Left lung (tissue), 10 donors: ENCODE results near the gene ZFHX3. TPM values are rescaled to one million over a fixed set of nuclear protein-coding genes. Genes with fewer than 3 reads are reported as not detected.

Experiments used
- ATAC-seq: fragments of 200-7000 bp; cut with Tn5 transposase; one replicate; pipeline ENCODE4 v1.9.1; 2020; ENCODE audit warnings: moderate library complexity
- DNase-seq, 4 donors: peaks; one replicate each; pipeline ENCODE4 v3.0.0-alpha.2; 2013 to 2020
- H3K27ac ChIP-seq, 2 donors: fragments of 200-600 bp; sonication (generic) in 1 of 2; one replicate each; pipeline versions ENCODE4 v1.5.0 to v1.8.0; 2020 to 2021
- H3K27me3 ChIP-seq, 2 donors: fragments of 200-600 bp; sonication (generic) in 1 of 2; one replicate each; pipeline versions ENCODE4 v1.5.0 to v1.8.0; 2020 to 2021
- H3K36me3 ChIP-seq, 2 donors: fragments of 200-600 bp; sonication (generic) in 1 of 2; one replicate each; pipeline versions ENCODE4 v1.5.0 to v1.8.0; 2020 to 2021
- H3K4me1 ChIP-seq, 2 donors: fragments of 200-600 bp; one replicate each; pipeline ENCODE4 v1.8.0; 2021
- H3K4me3 ChIP-seq, 2 donors: fragments of 200-600 bp; sonication (generic) in 1 of 2; one replicate each; pipeline versions ENCODE4 v1.5.0 to v1.8.0; 2020 to 2021; ENCODE audit warnings: mild to moderate bottlenecking in 1 of 2
- H3K9me3 ChIP-seq, 2 donors: fragments of 200-600 bp; sonication (generic) in 1 of 2; one replicate each; pipeline versions ENCODE4 v1.5.0 to v1.8.0; 2020 to 2021
- intact Hi-C, 2 donors: fragments of 100-400 bp; cut with DNase I; formaldehyde crosslinking; loops; one replicate each; pipeline versions ENCODE4 v1.11.2 to v1.14.2; 2022
- polyA plus RNA-seq, 6 donors: library from polyadenylated mRNA; unstranded; fragments of 120-200 nt; gene quantifications; one replicate each; pipeline ENCODE4 v1.2.1, GENCODE V29; 2013; ENCODE audit not compliant: insufficient read length in 6 of 6
- total RNA-seq, 2 donors: library from RNA; stranded (reverse); fragmentation: NEBNext Ultra II Directional; extraction: Animal tissue kit (Norgen Biotek cat#: 25700); gene quantifications; one replicate each; pipeline ENCODE4 v1.2.1, GENCODE V29; 2021
- TF ChIP-seq, protein P1 (sequence below), 2 donors: fragments of 200-600 bp; sonication (generic) in 1 of 2; IDR thresholded peaks; one replicate each; pipeline versions ENCODE4 v1.5.0 to v1.8.0; 2021; ENCODE audit warnings: antibody characterized with exemption in 2 of 2
- donor health status: DM: no; HTN: yes; CAD: no.
- donor health status: DM: no; HTN: no; CAD: no.

ZFHX3 gene
- total and polyA plus RNA-seq, 8 donors = 21.4 to 34.7 (median 32.2) TPM

DNA sequence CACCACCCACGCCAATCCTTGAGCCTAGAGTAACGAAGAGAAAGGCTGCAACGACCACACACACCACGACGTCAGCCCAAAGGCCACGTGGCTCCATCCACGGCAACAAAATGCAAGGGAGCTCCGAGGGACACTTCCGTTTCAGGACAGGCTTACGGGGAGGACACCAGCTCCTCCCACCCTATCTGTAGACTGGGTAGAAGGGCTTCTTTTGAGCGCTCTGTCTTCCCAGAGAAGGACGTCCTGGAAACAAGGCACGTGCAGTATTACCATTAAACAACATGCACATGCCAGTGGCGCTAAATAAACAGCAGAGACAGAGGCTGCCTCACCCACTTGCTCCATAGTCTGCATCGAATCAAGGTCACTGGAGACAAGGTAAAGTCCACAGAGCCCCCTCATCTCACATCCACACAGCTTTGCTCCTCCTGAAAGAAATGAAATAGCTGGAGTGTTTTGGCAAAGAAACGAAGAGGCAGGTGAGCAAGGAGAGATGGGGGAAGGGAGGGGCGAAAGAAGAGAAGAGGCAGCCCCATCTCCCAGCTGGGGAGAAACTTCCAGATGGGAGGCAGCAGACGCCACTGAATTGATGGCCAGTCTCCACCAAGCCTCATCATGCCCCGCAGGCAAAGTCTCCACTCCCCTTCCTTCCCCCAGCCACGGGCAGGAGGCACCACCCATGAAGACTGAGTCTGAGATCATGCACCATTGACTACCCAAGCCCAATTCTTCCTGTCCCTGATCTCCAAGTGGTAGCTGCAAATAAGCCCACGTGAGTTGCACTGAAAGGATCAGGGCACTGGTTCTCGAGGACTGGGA, 24.0 kb downstream of the ZFHX3 start:
- H3K9me3 ChIP-seq = no peaks in the 10 kb centered on the region
- no peak overlapping the region for H3K27ac ChIP-seq
- peaks cover 0 to 36% of the 10 kb centered on the region in 2 donors for H3K4me1 ChIP-seq
- H3K36me3 ChIP-seq = no peaks in the 10 kb centered on the region
- ATAC-seq (no peak), DNase-seq (no peak)
- no peaks in the 10 kb centered on the region for H3K27me3 ChIP-seq
- intact Hi-C loops = no loop called here
- TF ChIP-seq, protein P1, sequence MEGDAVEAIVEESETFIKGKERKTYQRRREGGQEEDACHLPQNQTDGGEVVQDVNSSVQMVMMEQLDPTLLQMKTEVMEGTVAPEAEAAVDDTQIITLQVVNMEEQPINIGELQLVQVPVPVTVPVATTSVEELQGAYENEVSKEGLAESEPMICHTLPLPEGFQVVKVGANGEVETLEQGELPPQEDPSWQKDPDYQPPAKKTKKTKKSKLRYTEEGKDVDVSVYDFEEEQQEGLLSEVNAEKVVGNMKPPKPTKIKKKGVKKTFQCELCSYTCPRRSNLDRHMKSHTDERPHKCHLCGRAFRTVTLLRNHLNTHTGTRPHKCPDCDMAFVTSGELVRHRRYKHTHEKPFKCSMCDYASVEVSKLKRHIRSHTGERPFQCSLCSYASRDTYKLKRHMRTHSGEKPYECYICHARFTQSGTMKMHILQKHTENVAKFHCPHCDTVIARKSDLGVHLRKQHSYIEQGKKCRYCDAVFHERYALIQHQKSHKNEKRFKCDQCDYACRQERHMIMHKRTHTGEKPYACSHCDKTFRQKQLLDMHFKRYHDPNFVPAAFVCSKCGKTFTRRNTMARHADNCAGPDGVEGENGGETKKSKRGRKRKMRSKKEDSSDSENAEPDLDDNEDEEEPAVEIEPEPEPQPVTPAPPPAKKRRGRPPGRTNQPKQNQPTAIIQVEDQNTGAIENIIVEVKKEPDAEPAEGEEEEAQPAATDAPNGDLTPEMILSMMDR (IDR thresholded peaks at IDR 0.05) = no peak
- no peak overlapping the region for H3K4me3 ChIP-seq

DNA sequence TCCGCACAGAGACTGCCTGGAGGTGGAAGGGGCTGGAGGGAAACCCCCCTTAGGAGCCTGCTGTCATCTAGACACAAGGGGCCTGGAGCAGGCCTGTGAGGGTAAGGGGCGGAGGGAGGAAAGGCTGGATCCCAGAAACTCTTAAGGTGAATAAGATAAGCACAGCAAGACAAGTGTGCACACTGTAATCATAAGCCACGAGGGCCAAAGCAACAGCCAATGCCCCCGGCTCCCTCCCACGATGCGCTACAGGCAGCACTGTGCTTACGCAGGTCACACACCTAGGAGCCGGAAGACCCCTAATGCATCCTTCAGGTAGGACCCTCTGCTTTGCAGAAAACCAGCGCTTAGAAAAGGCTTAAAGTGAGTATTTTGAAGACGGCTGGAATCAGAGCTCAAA, 24.6 kb downstream of the ZFHX3 start:
- no peak for DNase-seq
- intact Hi-C loops = no loop called here
- TF ChIP-seq, protein P1 (IDR thresholded peaks at IDR 0.05) = no peak
- no peaks in the 10 kb centered on the region for H3K36me3 ChIP-seq
- H3K4me3 ChIP-seq = no peak overlapping the region
- no peak overlapping the region for H3K27ac ChIP-seq
- no peaks in the 10 kb centered on the region for H3K27me3 ChIP-seq
- peaks cover 0 to 33% of the 10 kb centered on the region in 2 donors for H3K4me1 ChIP-seq
- ATAC-seq = no peak
- H3K9me3 ChIP-seq = no peaks in the 10 kb centered on the region

DNA sequence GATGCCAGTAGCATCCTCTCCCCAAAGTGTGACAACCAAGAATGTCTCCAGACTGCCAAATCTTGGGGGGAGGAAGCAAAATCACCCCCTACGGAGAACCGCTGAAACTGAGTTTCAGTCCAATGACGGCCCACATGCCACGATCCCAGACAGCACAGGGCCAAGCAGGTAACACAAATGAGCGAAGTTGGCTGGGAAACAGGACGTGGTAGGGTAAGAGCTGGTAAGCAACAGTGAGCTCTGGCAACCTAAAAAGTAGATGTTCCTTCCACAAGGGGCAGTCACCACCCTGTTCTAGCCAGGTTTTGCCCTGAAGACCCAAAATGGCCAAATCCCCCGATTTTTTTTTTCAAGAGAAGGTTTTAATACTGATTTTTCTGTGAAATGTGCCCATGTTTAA, 25.4 kb downstream of the ZFHX3 start:
- Histone ChIP-seq H3K4me1 (peaks cover 0 to 31% of the 10 kb centered on the region in 2 donors), H3K36me3 (no peaks in the 10 kb centered on the region), H3K27me3 (no peaks in the 10 kb centered on the region), H3K4me3 (no peak overlapping the region), H3K9me3 (no peaks in the 10 kb centered on the region), H3K27ac (no peak overlapping the region)
- intact Hi-C loops = no loop called here
- ATAC-seq (no peak), DNase-seq (no peak)
- TF ChIP-seq, protein P1 (IDR thresholded peaks at IDR 0.05) = no peak

DNA sequence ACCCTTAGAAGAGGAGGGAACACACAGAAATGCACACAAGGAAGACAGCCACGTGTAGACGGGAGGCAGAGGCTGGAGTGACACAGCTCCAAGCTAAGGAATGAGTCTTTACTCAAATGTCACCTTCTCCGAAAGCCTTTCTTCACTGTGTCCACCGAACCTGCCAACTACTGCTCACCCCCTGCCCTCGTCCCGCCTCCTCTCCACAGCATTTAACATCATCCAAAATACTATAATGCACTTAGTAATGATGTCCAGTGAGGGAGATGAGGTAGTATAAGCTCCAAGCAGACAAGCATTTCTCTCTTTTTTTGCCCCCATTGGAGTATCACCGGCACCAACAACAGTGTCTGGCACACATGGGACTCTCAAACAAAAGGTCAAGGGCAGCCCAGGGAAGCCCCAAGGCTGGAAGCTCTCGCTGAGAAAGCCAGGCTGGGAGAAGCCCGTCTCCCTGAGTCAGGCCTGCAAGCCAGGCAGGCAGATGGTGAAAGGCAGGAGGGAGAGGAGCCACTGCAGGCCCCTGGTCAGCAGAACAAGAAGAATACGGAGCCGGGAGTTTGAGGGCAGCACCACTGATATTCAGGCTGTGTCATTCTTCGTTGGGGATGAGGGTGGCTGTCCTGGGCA, 25.9 kb downstream of the ZFHX3 start:
- H3K4me3 ChIP-seq = no peak overlapping the region
- H3K9me3 ChIP-seq = no peaks in the 10 kb centered on the region
- DNase-seq (no peak), ATAC-seq (no peak)
- intact Hi-C loops = no loop called here
- TF ChIP-seq, protein P1 (IDR thresholded peaks at IDR 0.05) = no peak
- no peaks in the 10 kb centered on the region for H3K27me3 ChIP-seq
- peaks cover 0 to 35% of the 10 kb centered on the region in 2 donors for H3K4me1 ChIP-seq
- no peaks in the 10 kb centered on the region for H3K36me3 ChIP-seq
- no peak overlapping the region for H3K27ac ChIP-seq

DNA sequence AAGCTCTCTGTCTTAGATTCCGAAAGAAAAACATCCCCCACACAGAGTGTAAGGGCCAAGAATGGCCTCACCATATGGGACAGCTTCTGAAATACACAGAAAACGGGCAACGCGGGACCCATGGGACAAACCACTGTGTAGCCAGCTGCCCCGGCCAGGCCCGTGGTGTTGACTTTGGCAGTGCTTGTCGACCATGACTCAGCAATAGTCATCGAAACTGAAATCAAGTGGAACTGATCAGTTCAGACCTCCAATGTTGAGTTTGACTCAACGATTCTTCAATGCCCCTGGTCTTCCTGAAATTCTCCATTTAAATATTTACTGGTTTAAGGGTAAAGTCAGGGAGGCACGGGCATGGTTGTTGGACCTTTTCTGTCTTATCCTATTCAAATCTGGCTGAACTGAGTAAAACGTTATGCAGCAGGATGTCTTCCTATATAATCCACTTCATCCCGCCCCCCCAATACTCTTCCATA, 27.5 kb downstream of the ZFHX3 start:
- H3K27ac ChIP-seq = no peak overlapping the region
- no peaks in the 10 kb centered on the region for H3K9me3 ChIP-seq
- H3K4me1 ChIP-seq = peaks cover 0 to 47% of the 10 kb centered on the region in 2 donors
- ATAC-seq (no peak), DNase-seq (no peak)
- H3K27me3 ChIP-seq = no peaks in the 10 kb centered on the region
- no peak overlapping the region for H3K4me3 ChIP-seq
- intact Hi-C loops = no loop called here
- H3K36me3 ChIP-seq = no peaks in the 10 kb centered on the region
- TF ChIP-seq, protein P1 (IDR thresholded peaks at IDR 0.05) = no peak
